Gastrocnemius medialis (tissue), 4 donors: ENCODE measurements around the gene IGFL2.

Source experiments
- POLR2A ChIP-seq, 2 donors: fragments of 450-650 bp; IDR thresholded peaks; one replicate each; pipeline ENCODE4 v1.6.1; 2017; ENCODE audit warnings: antibody characterized with exemption in 2 of 2, mild to moderate bottlenecking in 2 of 2, moderate library complexity in 2 of 2
- TF ChIP-seq, protein P1 (sequence below), 5 experiments: fragments of 450-650 bp in 3 of 5; fragments of 200-600 bp in 2 of 5; sonication (generic) in 2 of 5; IDR thresholded peaks in 4 of 5; conservative IDR thresholded peaks in 1 of 5; 1 replicate in 4 of 5; 2 replicates in 1 of 5; pipeline ENCODE4 v1.5.1; 2016 to 2019; ENCODE audit warnings: antibody characterized with exemption in 5 of 5, mild to moderate bottlenecking in 3 of 5, moderate library complexity in 3 of 5

DNA sequence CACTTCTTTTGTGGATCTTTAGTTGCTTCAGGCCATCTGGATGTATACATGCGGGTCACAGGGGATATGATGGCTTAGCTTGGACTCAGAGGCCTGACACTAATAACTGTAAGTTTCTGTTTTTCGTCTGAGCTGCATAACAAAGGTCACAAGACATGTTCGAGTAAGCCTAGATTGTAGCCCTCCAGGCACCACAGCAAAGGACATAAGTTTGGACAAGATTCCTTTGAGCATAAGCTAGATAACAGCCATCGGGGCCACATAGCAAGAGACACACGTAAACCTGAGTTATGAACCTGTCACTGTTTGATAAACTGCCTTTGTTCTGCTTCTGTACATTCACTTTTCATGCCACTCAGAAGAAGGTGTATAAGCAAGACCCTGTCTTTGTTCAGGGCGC is 38.2 kb upstream of the IGFL2 start:
- TF ChIP-seq POLR2A (IDR thresholded peaks at IDR 0.05) = no peak
- TF ChIP-seq, protein P1, sequence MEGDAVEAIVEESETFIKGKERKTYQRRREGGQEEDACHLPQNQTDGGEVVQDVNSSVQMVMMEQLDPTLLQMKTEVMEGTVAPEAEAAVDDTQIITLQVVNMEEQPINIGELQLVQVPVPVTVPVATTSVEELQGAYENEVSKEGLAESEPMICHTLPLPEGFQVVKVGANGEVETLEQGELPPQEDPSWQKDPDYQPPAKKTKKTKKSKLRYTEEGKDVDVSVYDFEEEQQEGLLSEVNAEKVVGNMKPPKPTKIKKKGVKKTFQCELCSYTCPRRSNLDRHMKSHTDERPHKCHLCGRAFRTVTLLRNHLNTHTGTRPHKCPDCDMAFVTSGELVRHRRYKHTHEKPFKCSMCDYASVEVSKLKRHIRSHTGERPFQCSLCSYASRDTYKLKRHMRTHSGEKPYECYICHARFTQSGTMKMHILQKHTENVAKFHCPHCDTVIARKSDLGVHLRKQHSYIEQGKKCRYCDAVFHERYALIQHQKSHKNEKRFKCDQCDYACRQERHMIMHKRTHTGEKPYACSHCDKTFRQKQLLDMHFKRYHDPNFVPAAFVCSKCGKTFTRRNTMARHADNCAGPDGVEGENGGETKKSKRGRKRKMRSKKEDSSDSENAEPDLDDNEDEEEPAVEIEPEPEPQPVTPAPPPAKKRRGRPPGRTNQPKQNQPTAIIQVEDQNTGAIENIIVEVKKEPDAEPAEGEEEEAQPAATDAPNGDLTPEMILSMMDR (IDR thresholded peaks at IDR 0.05 in 4 of 5, conservative IDR thresholded peaks at IDR 0.05 in 1 of 5) = no peak
